HS-5 (cell line): ENCODE data around the gene ANK2.

ENCODE experiments used
- DNase-seq: peaks from one replicate; pipeline ENCODE4 v3.0.0-alpha.2; 2012; ENCODE audit warnings: low read depth

The ANK2 gene

DNA sequence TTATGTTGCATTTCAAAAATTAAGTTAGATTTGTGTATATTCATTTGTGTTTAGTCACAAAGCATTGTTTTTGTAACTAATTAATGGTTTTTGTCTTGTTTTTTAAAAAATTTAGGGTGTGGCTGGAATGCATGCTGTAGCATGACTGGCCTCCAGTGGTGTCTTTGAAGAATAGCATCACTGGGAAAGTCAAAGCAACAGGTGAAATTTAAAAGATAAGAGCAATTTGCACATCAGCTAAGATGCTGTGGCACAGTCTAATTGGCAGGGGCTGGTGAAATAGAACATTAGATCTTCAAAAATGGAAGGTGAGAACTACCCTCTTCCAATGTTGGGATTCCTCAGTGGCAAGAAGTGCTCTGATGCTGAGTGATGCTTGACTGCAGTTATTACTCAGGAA, 45.3 kb downstream of the ANK2 start:
- no peak for DNase-seq

DNA sequence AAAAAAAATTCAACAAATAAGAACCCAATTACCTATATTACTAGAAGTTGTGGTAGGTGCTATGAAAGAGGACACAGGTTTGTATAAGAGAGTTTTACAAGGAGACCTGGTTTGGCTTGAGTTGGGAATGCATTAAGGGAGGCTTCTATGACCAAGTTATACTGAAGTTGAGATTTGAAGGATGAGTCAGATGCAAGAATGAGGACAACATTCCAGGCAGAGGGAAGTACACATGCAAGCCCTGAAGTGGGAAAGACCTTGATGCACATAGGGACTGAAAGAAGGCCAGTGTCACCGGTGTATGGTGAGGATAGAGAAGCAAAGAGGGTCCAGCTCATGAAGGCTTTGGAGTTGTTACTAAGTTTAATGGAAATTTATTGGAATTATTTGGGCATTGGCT, 52.2 kb downstream of the ANK2 start:
- DNase-seq = no peak

DNA sequence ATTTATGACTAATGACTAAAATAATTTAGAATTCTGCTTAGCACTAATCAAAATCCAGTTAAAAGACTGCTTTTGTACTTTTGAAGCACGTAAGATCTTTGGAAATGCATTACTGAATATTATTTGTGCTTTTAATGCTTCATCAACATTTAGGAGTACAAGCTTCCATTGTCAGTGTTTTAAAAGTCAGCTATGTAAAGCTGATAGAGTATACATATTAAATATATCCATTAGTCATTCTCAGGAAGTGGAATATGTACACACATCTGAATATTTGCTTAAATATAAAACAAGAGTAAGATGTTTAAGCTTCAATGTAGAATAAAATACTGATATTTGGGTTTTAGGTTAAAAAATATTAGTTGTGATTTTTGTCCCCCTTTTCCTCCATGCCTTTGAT, 54.1 kb downstream of the ANK2 start:
- no peak for DNase-seq

DNA sequence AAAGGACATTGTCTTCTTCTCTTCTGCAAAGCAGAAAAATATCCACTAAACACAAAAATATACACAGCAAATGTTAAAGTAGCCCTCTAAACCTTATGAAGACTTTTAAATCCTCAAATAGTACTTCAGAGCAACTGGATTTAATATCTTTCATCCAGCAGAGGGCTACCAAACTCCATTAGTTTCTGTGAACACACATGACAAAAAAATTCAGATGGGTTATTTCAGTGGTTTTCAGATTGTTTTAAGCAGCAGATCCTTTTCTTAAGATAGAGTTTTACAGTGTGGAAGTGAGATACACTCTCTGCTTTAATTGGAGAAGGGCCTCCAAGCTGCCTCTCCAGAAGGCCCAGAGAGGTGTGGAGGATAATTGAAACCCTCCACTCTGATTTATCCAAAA, 56.7 kb downstream of the ANK2 start:
- no peak for DNase-seq

DNA sequence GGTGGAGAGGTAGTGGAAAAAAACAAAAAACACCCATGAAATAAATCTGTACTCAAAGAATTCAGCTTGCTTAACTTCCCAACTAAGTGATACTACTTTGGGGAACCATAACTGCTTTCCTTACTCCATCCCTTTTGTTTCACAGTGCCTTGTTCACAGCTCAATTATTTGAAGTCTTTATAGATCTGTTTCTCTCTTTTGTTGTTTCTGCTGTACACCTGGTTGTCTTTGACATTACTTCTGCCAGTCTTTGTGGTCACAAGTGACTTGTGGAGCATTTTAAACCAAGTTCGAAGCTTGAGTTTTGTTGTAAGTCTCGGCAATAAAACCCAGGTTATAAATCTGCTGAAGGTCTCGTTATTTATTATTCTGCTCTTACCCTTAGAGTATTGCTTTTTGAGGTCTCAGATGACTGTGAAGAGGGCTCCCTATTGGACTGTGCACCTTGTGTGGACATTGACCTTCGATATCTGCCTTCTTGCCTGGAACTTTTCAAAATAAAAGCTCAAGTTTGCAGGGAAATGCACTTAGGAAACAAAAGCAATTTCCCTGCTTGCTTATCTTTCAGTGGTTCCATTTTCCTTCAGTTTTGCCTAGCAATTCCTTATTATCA, 59.8 kb downstream of the ANK2 start:
- DNase-seq = no peak

DNA sequence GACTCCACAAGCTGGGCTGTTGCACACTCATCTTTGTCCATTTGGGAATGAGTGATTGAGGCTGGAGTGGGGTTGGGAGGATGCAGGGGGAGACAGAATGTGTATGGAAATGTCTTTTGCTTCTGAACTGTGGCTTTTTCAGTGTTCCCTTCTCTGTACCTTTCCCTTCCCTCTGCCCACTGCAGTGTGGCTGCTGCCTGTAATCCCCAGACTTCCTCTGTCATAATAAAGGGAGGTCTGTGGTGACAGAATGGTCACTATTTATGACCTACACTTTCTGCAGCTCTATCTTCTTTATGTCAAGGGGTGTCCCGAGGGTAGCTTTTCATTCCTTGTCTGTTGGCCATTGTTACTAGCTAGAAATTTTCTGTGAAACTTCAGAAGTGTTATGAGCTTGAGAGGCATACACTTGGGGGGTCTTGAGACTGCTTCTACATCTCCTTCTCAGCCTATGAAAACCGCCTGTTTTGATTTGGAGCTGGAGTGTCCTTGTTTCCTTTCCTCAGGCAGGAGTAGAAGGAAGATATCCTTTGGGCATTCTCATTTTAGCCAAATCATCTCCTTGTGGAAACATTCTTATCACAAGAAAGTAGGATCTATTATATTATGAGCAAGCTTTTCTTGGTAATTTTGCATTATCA, 63.0 kb downstream of the ANK2 start:
- DNase-seq = no peak

DNA sequence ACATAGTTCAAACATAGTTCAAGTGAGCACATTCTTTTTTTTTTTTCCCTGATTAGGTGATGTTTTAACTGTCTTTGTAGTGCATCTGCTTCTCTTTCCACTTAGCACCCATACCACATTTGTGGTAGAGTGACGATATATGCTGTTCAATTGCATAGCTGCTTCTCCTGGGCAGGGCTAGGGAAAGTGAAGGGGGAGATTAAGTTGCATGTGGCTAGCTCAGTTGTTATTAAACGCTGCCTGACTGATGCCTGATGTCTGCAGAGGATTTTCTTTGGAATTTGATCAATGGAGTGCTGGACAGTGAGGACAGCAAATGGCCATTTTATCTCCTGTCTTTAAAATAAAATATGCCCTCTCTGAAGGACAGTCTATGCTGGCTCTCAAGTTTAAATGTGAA, 63.7 kb downstream of the ANK2 start:
- DNase-seq = no peak

DNA sequence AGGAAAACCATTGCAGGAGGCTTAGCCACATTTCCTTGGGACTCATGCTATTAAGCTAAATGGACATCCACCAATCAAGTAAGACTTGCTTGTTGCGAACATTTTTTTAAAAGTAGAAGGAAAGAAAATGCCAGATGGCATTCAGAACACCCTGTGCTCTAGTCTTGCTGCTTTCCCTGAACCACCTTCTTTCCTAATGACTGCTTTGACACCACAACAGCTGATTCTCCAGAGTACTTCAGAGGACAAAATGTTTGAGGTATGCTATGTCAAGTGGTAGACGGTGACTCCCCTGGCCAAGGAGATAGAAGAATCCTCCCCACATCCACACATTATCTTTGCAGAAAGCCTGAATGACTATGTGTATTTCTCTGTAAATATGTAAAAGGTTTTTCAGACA, 65.4 kb downstream of the ANK2 start:
- DNase-seq = no peak

DNA sequence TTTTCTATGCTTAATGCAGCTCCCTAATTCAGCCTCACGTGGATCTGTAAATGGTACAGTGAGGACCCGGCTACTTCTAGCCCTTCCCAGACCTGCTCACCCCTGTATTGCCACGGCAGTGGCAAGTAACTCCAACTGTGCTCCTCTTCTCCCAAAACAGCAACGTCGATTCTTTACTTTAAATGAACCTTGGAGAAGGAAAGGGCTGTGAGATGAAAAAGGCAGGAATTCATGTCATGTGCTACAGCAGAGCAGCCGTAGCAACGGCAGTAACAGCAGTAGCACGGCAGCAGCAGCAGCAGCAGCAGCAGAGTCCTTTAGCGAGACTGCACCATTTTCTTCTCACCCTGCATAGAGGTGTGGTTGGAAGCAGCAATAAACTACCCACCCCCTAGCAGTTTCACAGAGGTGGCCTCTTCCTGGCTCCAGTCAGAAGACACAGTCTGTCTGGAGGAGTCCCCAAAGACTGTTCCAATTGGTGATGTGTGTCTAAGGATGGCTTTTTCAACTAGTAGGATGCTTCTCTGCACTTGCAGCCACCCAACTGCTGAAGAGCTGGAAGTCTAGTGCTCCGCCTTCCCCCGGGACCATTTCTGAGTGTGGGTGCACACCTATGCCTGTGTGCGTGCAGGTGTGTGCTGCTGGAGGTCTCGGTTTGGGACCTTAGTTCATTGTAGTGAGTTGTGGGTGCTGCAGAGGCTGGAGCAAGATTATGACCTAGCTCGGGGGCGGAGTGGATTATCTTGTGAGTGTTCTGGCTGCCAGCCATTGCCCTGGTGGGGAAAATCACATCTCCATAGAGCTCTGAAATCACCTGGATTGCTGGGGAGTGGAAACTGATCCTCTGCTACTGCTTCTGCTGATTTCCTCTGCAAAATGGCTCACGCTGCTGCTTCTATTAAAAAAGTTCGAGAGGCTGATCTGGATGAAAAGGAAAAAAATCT, 67.2 kb downstream of the ANK2 start:
- no peak for DNase-seq

DNA sequence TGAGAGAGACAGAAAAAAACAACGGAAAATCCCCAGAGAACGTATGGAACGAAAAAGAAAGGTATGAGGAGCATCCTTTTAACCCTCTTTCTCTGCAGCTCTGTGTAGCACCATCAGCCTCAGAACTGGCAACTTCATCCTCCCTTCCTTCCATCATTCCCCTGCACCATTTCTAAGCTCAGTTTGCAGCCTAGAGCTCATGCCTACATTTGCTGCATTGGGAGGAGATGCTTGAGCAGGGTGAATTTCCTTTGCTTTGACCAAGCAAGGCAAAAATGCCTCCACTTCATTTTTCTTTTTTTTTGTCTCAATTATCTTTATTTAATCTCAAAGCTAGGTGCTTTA, 67.9 kb downstream of the ANK2 start:
- DNase-seq = no peak

DNA sequence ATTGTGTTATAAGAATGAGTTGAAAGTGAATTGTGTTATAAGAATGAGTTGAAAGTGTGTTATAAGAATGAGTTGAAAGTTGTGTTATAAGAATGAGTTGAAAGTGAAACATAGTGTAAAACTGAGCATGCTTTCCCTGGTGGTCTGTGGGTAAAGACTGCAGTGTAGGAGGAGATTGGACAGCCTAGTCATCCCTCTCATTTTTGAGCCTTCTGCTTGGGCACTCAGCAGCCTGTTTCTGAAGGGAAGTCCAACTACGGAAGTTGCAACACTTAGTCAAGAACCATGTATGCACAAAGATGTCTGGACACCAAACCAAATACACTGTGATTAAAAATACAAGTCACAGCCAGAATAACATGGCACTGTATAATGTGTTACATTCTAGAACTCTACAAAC, 72.6 kb downstream of the ANK2 start:
- no peak for DNase-seq

DNA sequence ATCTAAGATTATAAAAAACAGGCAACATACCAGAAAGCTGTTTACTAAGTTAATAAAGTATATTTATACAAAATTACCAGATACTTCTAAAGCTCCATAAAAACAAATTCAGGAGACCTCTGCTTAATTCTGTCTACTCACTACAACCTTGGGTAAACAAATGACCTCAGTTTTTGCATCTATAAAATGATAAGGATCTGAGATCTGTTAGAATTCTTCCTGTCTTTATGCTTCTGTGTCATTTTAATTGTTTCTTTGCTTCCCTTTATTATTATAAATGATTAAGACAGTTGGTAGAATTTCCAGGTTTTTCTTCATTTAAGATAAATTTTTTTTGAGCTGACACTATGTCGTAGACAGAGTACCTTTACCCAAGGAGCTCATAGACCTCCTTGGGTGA, 76.0 kb downstream of the ANK2 start:
- no peak for DNase-seq

DNA sequence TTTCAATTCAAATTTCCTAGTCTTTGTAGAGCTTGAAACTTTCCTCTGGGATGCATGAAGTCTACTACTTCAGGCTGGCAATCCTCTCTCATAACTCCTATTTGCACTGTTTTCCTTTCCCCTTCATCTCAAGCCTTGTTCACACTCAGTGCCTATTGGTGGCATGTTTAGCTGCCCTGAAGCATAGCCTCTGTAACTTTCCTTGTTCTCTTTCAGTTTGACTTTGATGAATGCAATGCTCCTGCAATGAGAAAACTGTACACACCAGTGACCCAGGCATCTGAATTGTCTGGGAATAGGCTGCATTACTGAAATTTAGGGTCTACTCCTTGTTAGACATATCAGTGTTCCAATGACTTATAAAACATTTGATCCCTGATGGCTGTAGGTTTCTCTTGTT, 81.7 kb downstream of the ANK2 start:
- no peak for DNase-seq

DNA sequence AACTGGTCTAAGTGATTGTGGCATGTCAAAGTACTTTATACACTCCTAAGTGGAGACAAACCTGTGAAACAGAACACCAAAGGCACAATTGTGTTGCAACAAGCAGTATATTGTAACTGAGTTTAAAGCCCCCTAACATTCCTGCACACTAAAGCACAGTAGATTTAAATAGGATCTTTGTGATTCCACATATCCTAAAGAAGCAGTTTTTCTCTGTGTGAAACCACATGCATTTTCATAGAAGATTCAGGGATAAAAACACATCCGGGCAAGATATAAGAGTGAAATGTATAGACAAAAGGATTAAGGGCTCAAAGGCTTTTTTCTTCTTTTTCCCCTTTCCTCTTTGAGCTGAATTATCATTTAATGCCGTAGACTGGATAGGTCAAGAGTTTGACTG, 82.2 kb downstream of the ANK2 start:
- DNase-seq = no peak

DNA sequence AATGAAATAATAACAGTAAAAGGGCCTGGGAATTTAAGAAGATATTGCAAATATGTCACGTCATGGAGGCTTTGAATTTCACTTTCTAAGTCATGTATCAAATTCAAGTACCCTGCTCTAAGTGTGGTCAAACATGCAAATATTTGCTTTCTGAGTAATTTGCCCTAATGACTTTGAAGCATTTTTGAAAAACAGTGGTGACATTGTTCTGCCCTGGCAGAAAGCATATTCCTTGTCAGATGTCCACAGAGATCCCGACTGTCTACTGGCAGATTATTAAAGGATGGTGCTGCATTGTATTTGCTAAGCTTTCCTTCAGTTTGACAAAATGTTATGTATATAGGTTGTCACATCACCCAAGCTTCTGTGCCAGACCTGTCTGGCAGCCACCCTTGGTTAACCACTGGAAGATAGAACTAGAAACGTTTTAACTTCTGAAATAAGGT, 92.5 kb downstream of the ANK2 start:
- DNase-seq = no peak

DNA sequence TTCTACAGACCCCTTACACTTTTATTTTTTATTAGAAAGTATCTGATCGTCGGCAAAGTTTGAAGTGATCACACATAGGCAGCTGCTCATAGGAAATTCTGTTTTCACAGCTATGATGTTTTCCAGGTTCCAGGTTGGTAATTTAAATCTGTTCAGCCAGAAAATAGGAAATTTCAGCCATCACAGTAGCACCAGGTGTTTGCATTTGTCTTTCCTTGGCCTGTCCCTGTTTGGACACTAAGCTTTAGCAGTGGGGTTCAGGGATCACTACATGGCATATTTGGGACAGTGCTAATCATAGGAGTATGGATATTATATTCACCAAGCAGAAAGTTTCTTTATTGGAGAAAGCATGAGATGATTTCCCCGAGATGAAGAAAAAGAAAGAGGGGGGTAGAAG, 92.9 kb downstream of the ANK2 start:
- DNase-seq = no peak

DNA sequence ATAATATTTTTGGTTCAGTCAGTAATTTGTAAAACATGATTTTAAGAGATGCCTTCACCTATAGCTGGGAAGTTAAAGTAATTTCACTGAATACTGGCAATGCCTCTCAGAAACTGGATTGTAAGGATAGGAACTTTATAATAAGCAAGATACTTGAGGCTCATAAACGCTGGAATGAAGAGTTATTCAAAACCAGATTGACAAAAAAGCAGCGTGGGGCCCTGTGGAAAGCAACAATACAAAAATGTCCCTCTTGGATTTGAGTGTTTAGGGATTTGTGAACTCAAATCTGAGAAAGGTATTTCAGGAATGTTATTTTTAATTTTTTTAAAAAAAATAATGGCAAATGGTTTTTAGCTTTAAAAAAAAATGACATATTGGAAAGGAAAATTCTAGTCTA, 94.6 kb downstream of the ANK2 start:
- DNase-seq = no peak

DNA sequence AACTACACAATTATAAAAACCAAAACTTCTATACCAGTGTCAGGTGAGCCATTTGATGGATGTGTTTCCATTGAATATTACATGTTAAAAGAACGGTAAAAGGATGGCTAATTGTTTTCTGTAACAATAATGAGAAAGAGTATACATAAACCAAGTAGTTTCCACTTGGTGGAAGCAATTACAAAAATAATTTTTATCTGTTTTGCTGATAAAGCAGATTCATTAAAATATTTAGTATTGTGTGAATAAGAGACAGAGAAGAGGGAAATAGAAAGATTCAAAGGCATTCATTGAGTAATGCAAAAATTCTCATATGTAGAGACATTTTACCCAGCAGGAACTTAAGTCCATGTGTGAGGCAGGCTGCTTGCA, 95.7 kb downstream of the ANK2 start:
- DNase-seq = no peak

DNA sequence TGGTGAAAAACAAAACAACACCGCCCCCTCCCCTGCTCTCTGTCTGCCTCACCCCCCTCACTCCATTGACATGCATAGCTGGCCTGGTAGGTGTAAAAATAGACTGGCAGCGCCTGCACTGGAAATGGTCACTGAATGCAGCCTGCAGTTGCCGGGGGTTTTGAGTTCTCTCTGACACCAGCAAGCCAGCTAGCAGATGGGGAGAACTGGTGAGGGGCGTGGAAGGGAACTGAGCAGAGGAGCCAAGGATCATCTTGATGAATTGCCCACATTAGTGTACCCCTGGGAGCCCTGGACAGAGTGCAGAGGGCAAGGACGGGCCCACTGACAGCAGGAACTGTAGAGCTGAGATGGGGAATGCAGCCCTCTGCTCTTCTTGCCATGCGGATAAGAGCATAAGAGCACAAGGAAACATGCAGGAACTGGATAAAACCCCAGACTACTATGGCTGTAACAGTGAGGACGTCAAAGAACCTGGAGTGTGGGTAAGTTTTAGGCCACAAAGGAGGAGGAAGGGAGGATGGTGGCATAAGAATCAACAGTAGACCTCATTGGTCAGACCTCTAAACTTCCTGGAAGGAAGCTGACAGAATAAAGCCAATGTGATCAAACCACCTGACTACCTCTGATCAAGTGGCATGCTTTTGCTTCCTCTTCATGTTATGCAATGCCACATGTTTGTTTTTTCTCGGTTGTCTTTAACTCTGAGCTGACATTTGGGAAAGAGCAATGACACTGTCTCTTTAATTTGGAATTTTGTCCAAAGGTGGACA, 96.3 kb downstream of the ANK2 start:
- DNase-seq = no peak

DNA sequence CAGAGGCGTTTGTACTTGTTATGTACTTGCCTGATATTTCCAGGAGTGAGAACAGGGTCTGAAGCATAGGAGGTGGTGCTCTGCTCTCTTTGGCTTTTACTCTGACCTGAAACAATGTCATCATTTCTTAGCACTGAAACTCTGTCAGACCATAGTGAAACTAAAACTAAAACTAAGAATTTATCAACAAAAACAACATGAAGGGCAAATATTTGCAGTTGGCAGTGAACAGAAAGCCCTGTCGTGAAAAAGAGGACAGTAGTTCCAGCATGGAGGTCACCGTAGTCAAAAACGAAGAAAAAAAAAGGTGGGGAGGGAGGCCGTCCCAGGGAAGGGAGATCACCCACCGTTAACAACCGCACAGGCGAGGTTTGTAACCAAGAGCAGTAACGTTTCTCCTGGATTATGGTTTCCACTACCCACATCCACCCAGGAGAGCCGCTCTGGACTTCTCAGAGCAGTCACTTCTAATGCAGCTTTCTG, 97.5 kb downstream of the ANK2 start:
- no peak for DNase-seq

DNA sequence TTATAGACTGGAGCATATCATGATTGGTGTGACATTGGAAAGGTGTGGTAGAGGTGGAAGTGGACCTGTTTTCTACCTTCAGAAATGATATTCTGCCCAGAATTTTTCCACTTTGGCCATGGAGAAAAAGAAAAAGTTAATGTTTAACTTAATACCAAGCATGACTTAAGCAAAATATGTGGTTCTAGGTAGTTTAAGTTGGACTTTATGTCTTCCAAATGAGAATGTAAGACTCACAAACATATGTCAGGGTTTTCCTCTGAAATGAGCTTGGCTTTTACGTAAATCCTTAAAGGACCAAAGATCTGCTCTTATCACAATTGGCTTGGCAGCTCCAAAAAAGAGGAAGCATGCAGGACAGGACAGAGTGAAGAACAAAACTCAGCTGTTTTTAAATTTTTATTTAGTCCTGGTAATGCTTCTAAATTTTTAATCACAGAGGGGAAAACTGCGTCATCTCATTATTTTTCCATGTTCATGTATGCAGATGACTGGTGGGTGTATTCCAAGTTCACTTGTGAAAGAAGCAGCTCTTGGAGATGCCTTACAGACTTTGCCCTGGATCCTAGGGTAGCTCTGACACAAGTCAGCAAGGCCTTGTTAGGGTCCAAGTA, 98.2 kb downstream of the ANK2 start:
- no peak for DNase-seq

DNA sequence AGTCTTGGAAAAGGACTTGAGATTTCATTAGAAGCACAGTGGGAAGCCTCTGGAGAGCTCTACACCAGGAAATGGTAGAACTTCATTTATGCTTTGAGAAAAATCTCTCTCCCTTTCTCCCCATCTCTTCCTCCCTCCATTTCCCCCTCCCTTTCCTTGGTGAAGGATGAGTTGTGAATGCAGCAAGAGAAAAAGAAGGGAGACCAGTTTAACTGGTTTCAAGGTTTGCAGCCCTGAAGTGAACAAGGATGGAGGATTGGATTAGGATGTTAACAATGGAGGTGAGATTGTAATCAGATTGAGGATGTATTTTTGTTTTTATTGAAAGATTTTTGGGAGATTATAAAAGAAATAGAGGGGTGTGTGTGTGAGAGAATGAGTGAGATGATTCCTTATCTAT, 99.5 kb downstream of the ANK2 start:
- DNase-seq = no peak
